ENCODE measurements around the gene COCH. TPM values are rescaled to one million over a fixed set of nuclear protein-coding genes. Genes with fewer than 3 reads are reported as not detected.

COCH gene
- total RNA-seq, 1 donor from 2014 or later = 1.3 TPM

- Mint-ChIP-seq H3K4me1 (ENCODE audit: low read depth) (peaks cover 18% of the 10 kb centered on the region), H3K36me3 (ENCODE audit: low read depth) (no peaks in the 10 kb centered on the region), H3K27ac (peak overlapping the region; percentile 19), H3K4me3 (no peak overlapping the region), H3K27me3 (ENCODE audit: insufficient read depth) (peaks cover 4% of the 10 kb centered on the region), H3K9me3 (peaks cover 5% of the 10 kb centered on the region)
- DNase-seq (ENCODE audit: low spot score) = no peak
- intact Hi-C loops (cut with micrococcal nuclease) = no loop called here
Measured at GRCh38 chr14:30855345-30856037, 18.9 kb upstream of the COCH start.

GRCh38 chr14:30861200-30861599 is 13.2 kb upstream of the COCH start:
- Mint-ChIP-seq H3K36me3 (ENCODE audit: low read depth) (no peaks in the 10 kb centered on the region), H3K9me3 (no peaks in the 10 kb centered on the region), H3K4me3 (no peak overlapping the region), H3K4me1 (ENCODE audit: low read depth) (peaks cover 6% of the 10 kb centered on the region), H3K27ac (no peak overlapping the region), H3K27me3 (ENCODE audit: insufficient read depth) (peaks cover 17% of the 10 kb centered on the region)
- no peak for DNase-seq (ENCODE audit: low spot score)
- intact Hi-C loops (cut with micrococcal nuclease) = no loop called here

GRCh38 chr14:30864934-30865333 is 9.4 kb upstream of the COCH start:
- Mint-ChIP-seq H3K4me1 (ENCODE audit: low read depth) (peaks cover 6% of the 10 kb centered on the region), H3K9me3 (no peaks in the 10 kb centered on the region), H3K27me3 (ENCODE audit: insufficient read depth) (peaks cover 18% of the 10 kb centered on the region), H3K27ac (no peak overlapping the region), H3K36me3 (ENCODE audit: low read depth) (no peaks in the 10 kb centered on the region), H3K4me3 (no peak overlapping the region)
- DNase-seq (ENCODE audit: low spot score) = no peak
- intact Hi-C loops (cut with micrococcal nuclease) = no loop called here

- no peak overlapping the region for H3K4me3 Mint-ChIP-seq
- no peaks in the 10 kb centered on the region for H3K4me1 Mint-ChIP-seq (ENCODE audit: low read depth)
- intact Hi-C loops (cut with micrococcal nuclease) = no loop called here
- DNase-seq (ENCODE audit: low spot score) = no peak
- H3K27ac Mint-ChIP-seq = no peak overlapping the region
- H3K9me3 Mint-ChIP-seq = no peaks in the 10 kb centered on the region
- no peaks in the 10 kb centered on the region for H3K36me3 Mint-ChIP-seq (ENCODE audit: low read depth)
- peaks cover 37% of the 10 kb centered on the region for H3K27me3 Mint-ChIP-seq (ENCODE audit: insufficient read depth)
Measured at GRCh38 chr14:30868736-30869135, 5.6 kb upstream of the COCH start.

- peaks cover 37% of the 10 kb centered on the region for H3K27me3 Mint-ChIP-seq (ENCODE audit: insufficient read depth)
Measured at GRCh38 chr14:30869551-30870155, 4.7 kb upstream of the COCH start.

GRCh38 chr14:30872602-30873001 is 1.8 kb upstream of the COCH start:
- Mint-ChIP-seq H3K9me3 (no peaks in the 10 kb centered on the region), H3K4me3 (no peak overlapping the region), H3K4me1 (ENCODE audit: low read depth) (peaks cover 5% of the 10 kb centered on the region), H3K27ac (no peak overlapping the region), H3K27me3 (ENCODE audit: insufficient read depth) (peaks cover 56% of the 10 kb centered on the region), H3K36me3 (ENCODE audit: low read depth) (no peaks in the 10 kb centered on the region)
- DNase-seq (ENCODE audit: low spot score) = no peak
- intact Hi-C loops (cut with micrococcal nuclease) = no loop called here

More at GRCh38 chr14:30869551-30870155, 4.7 kb upstream of the COCH start:
- no peak overlapping the region for H3K27ac Mint-ChIP-seq
- H3K4me1 Mint-ChIP-seq (ENCODE audit: low read depth) = no peaks in the 10 kb centered on the region
- H3K36me3 Mint-ChIP-seq (ENCODE audit: low read depth) = no peaks in the 10 kb centered on the region
- no peak for DNase-seq (ENCODE audit: low spot score)
- H3K9me3 Mint-ChIP-seq = no peaks in the 10 kb centered on the region
- H3K4me3 Mint-ChIP-seq = no peak overlapping the region
- intact Hi-C loops (cut with micrococcal nuclease) = no loop called here

GRCh38 chr14:30873308-30874119 is 845 bp upstream of the COCH start:
- H3K9me3 Mint-ChIP-seq = no peaks in the 10 kb centered on the region
- H3K27ac Mint-ChIP-seq = no peak overlapping the region
- intact Hi-C loops (cut with micrococcal nuclease) = no loop called here
- H3K27me3 Mint-ChIP-seq (ENCODE audit: insufficient read depth) = peaks cover 60% of the 10 kb centered on the region
- peaks cover 5% of the 10 kb centered on the region for H3K4me1 Mint-ChIP-seq (ENCODE audit: low read depth)
- H3K4me3 Mint-ChIP-seq = peak overlapping the region; percentile 51
- no peaks in the 10 kb centered on the region for H3K36me3 Mint-ChIP-seq (ENCODE audit: low read depth)
- no peak for DNase-seq (ENCODE audit: low spot score)

- Mint-ChIP-seq H3K4me3 (peak overlapping the region; percentile 79), H3K27me3 (ENCODE audit: insufficient read depth) (peaks cover 56% of the 10 kb centered on the region)
Measured at GRCh38 chr14:30874999-30875787, 834 bp downstream of the COCH start.

GRCh38 chr14:30875788-30876053 is 1.4 kb downstream of the COCH start:
- no peak for DNase-seq (ENCODE audit: low spot score)
- Mint-ChIP-seq H3K4me1 (ENCODE audit: low read depth) (peaks cover 5% of the 10 kb centered on the region), H3K27me3 (ENCODE audit: insufficient read depth) (peaks cover 53% of the 10 kb centered on the region), H3K36me3 (ENCODE audit: low read depth) (no peaks in the 10 kb centered on the region), H3K4me3 (peak overlapping the region; percentile 79), H3K27ac (no peak overlapping the region), H3K9me3 (no peaks in the 10 kb centered on the region)
- intact Hi-C loops (cut with micrococcal nuclease) = no loop called here

More at GRCh38 chr14:30874999-30875787, 834 bp downstream of the COCH start:
- H3K36me3 Mint-ChIP-seq (ENCODE audit: low read depth) = no peaks in the 10 kb centered on the region
- H3K4me1 Mint-ChIP-seq (ENCODE audit: low read depth) = peaks cover 5% of the 10 kb centered on the region
- H3K27ac Mint-ChIP-seq = no peak overlapping the region
- H3K9me3 Mint-ChIP-seq = no peaks in the 10 kb centered on the region
- no peak for DNase-seq (ENCODE audit: low spot score)
- intact Hi-C loops (cut with micrococcal nuclease) = no loop called here

- Mint-ChIP-seq H3K27ac (no peak overlapping the region), H3K9me3 (no peaks in the 10 kb centered on the region), H3K4me1 (ENCODE audit: low read depth) (peaks cover 5% of the 10 kb centered on the region), H3K36me3 (ENCODE audit: low read depth) (no peaks in the 10 kb centered on the region), H3K4me3 (no peak overlapping the region), H3K27me3 (ENCODE audit: insufficient read depth) (peaks cover 47% of the 10 kb centered on the region)
- intact Hi-C loops (cut with micrococcal nuclease) = no loop called here
- no peak for DNase-seq (ENCODE audit: low spot score)
Measured at GRCh38 chr14:30876692-30877091, 2.3 kb downstream of the COCH start.

- intact Hi-C loops (cut with micrococcal nuclease) = no loop called here
- H3K4me3 Mint-ChIP-seq = no peak overlapping the region
- H3K36me3 Mint-ChIP-seq (ENCODE audit: low read depth) = no peaks in the 10 kb centered on the region
- H3K4me1 Mint-ChIP-seq (ENCODE audit: low read depth) = no peaks in the 10 kb centered on the region
- no peak overlapping the region for H3K27ac Mint-ChIP-seq
- no peak for DNase-seq (ENCODE audit: low spot score)
- no peaks in the 10 kb centered on the region for H3K9me3 Mint-ChIP-seq
- H3K27me3 Mint-ChIP-seq (ENCODE audit: insufficient read depth) = peaks cover 8% of the 10 kb centered on the region
Measured at GRCh38 chr14:30882431-30882830, 8.1 kb downstream of the COCH start.

- no peaks in the 10 kb centered on the region for H3K36me3 Mint-ChIP-seq (ENCODE audit: low read depth)
- no peak overlapping the region for H3K27ac Mint-ChIP-seq
Measured at GRCh38 chr14:30883508-30884294, 9.3 kb downstream of the COCH start.

More at GRCh38 chr14:30883508-30884294, 9.3 kb downstream of the COCH start:
- peaks cover 2% of the 10 kb centered on the region for H3K27me3 Mint-ChIP-seq (ENCODE audit: insufficient read depth)
- no peaks in the 10 kb centered on the region for H3K9me3 Mint-ChIP-seq
- no peak for DNase-seq (ENCODE audit: low spot score)
- H3K4me1 Mint-ChIP-seq (ENCODE audit: low read depth) = no peaks in the 10 kb centered on the region
- H3K4me3 Mint-ChIP-seq = no peak overlapping the region
- intact Hi-C loops (cut with micrococcal nuclease) = no loop called here
